ENCODE data around the gene CDHR5.

CDHR5 gene

DNA sequence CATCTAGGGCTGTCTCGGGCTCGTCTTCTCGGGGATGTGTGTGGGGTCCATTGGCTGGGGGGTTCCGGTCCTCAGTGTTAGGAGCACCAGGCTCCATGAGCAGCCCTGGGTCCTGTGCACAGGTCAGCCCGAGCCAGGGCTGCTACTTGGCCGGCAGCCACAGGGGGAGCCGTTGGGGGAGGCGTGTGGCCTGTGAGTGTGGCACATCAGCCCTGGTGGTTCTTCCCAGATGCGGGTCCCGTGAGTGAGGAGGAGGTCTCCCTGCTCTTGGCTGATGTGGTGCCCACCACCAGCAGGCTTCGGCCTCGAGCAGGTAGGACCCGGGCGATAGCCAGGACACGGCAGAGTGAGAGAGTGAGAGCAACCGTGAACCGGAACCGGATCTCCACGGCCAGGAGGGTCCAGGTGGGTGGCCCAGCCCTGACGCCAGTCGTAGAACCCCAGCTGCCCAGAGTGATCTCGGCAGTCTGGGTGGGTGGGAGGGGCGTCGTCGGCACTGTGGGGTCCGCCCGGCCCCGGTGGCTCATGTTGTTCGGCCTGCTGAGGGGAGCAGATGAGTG, 27.5 kb downstream of the CDHR5 start:
- Histone ChIP-seq H3K27ac (no peak overlapping the region), H3K4me3 (no peak overlapping the region)

DNA sequence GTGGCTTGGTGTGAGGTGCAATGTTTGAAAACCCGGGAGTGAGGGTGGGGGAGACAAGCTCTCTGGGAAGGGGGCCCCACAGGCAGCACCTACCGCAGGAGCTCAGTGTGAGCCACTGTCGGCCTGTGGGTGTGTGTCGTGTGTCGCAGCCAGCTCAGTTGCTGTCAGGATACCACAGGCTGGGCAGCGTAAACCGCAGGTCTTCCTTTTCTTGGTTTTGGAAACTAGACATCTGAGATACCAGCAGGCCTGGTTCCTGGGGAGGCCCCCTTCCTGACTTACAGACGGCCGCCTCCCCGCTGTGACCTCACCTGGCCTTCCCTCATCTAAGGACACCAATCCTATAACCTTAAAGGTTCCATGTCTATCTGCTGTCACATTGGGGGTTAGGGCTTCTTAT, 28.4 kb downstream of the CDHR5 start:
- H3K27ac ChIP-seq = no peak overlapping the region
- H3K4me3 ChIP-seq = no peak overlapping the region

DNA sequence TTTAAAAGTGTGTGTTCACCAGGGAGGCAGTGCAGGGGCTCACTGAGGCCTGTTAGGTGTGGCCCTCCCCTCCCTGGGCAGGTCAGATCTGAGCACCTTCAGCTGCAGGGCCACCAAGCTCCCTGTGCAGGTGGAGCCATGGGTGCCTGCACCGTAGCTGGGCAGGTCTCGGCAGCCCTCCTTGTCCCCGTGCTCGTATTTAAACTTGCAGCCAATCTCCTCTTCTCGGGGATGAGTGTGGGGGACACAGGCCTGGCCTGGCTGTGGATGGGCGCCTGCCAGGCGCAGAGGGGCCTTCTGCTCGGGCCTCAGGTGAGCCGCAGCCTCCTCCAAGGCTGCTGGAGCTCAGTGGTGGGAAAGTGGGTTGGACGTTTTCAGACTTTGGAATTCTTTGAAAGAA, 29.4 kb downstream of the CDHR5 start:
- no peak overlapping the region for H3K27ac ChIP-seq
- no peak overlapping the region for H3K4me3 ChIP-seq

DNA sequence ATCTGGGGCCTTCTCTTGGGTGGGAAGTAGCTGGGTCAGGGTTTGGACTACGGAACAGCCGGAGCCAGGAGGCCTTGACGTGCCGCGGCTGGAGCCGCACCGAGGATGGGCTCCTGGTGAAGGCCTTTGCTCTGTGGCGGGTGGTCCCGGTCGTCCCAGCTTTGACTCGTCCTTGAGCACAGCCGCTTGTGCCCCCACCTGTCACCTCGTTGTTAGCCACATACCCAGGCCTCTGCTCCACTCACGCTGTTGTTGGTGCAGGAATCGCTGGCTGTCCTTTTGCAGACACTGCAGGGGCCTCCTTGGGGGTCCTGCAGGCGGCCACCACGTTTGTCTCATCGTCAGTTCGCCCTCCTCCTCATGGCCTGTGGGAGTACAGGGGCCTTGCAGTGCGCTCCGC, 31.4 kb downstream of the CDHR5 start:
- H3K4me3 ChIP-seq = no peak overlapping the region
- H3K27ac ChIP-seq = no peak overlapping the region

DNA sequence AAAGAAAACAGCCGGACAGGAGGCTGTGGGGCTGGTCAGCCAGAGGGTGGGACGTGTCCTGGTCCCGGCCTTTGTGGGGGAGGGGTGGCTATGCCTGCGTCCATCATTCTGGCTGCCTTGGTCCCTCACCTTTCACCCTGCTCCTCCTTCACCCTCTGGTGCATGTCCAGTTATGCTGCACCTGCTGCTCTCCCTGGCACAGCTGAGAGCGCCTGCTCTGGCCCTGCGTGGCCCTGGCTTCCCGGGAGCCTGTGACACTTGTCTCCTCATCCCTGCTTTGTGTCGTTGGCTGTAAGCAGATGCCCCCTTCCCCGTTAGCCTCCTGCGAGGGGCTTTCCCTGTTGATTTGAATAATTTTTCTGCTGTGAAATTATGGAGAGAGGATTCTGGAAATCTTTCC, 31.8 kb downstream of the CDHR5 start:
- Histone ChIP-seq H3K4me3 (no peak overlapping the region), H3K27ac (no peak overlapping the region)

DNA sequence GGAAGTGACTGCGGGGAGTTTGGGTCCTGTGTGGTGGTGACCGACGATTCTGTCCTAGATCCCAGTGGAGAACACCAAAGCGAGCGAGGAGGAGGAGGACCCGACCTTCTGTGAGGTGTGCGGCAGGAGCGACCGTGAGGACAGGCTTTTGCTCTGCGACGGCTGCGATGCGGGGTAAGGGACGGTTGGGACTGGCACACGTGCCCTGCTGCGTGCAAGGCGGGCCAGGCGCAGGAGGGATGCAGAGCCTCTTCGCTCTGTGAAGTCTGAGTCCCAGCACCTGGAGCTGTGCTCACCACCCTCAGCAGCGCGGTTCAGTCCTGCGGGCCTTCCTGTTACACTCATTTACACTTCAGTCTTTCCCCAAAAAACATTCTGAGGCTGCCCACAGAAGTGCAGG, 32.3 kb downstream of the CDHR5 start:
- Histone ChIP-seq H3K4me3 (no peak overlapping the region), H3K27ac (no peak overlapping the region)

DNA sequence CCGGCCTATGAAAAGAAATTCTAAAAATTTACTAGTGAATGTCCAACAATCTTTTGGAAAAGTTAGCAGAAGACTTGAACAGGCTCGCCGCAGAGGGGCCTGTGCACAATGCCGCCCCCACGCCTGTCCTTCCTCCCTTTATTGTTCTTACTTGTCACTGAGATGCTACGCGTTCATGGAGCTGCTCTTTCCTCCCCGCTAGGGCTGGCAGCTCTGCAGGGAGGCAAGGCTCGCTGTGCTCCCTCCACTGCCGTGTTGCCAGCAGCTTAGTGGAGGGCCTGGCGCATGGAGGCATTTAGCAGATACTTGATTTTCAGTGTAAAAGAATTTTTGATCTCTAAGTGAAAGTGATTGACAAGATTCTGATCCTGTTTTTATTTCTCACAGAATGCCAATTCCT, 33.8 kb downstream of the CDHR5 start:
- Histone ChIP-seq H3K4me3 (no peak overlapping the region), H3K27ac (no peak overlapping the region)

DNA sequence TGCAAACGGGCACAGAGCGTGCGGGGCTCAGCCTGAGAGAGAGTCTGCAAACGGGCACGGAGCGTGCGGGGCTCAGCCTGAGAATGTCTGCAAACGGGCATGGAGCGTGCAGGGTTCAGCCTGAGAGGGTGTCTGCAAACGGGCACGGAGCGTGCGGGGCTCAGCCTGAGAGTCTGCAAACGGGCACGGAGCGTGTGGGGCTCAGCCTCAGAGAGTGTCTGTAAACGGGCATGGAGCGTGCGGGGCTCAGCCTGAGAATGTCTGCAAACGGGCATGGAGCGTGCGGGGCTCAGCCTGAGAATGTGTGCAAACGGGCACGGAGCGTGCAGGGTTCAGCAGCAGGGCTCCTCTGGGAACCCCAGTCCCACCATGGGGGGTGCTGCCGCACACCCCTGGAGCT, 35.0 kb downstream of the CDHR5 start:
- Histone ChIP-seq H3K27ac (no peak overlapping the region), H3K4me3 (no peak overlapping the region)

DNA sequence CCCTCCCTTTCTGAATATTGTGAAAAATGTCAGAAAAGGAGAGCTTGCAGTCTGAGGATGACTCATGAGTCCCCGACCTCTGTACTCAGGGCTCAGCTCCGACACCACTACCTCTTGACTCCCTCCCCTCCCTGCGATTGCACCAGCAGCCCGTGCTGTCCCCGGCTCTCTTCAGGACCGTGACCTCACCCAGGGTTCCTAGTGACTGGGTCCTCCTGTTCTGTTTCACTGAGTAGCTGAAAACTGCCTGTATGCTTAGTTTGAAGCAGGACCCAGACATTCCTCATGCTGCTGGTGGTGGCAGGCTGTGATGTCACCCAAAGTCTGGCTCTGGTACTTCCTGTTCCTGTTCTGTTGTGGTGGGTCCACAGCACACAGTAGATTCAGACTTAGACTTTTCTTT, 36.8 kb downstream of the CDHR5 start:
- Histone ChIP-seq H3K4me3 (no peak overlapping the region), H3K27ac (peak overlapping the region in 9 of 21 experiments; percentile 11 to 70 (median 49))

DNA sequence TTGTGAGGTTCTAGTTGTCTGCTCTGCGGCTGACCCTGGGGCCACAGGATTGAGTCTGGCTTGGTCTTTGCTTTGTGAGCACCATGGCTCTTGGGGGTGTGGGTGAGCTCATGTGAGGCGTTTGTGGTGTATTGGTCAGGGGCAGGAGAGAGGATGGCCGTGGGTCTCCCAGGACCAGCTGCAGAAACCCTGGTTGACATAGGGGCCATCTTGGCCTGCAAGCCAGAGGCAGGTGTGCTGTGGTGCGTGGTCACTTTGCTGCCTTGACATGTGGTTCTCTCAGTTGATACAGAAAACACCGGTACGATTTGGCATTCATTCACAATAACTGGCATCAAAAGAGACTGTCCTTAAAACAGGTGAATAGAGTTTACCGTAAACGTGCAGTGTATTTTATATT, 37.2 kb downstream of the CDHR5 start:
- peak overlapping the region in 8 of 21 experiments; percentile 30 to 70 (median 52) for H3K27ac ChIP-seq

DNA sequence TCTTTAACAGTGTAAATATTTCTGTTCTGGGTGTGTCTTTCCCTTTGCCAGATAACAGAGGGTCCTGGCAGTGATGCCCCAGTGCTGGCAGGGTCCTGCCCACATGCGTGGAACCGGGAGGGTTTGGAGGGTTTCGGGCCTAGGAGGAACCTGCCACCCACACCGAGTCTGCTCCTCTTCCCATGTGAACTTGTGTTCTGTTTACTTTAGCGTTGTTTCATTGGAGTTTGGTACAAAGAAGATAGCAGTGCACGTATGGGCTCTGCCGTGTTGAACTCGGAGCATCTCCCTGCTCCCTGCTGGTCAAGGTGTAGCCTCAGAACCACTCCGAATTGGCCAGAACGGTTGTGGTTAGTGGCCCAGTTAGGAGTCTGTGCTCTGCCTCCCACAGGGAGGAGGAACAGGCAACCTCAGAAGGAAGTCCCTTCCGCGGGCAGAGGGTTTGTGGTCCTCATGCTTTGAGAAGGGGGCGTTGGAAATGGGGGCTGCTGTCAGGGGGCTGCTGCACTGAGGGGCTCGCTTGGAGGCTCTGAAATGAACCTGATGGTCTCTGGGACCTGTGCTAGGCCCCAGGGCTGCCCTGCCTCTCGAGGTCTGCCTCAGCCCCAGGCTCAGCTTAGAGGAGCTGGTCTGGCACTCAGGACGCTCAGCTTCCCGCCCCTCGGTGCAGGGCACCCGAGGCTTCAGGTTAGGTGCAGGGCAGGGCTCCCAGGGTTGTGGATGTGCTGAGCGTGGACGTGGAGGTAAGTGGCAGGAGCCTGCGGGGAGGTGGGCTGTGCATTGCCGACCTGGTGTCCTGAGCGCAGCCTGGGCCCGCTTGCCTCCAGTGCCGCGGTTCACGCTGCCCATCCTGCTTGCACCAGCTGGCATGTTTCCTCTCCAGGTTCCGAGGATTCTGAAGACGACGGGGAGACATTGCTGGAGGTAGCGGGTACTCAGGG, 38.1 kb downstream of the CDHR5 start:
- H3K27ac ChIP-seq = peak overlapping the region in 2 of 21 experiments; percentile 37 to 70
- H3K4me3 ChIP-seq = no peak overlapping the region

More for the DNA sequence above, 37.2 kb downstream of the CDHR5 start:
- H3K4me3 ChIP-seq = no peak overlapping the region

DNA sequence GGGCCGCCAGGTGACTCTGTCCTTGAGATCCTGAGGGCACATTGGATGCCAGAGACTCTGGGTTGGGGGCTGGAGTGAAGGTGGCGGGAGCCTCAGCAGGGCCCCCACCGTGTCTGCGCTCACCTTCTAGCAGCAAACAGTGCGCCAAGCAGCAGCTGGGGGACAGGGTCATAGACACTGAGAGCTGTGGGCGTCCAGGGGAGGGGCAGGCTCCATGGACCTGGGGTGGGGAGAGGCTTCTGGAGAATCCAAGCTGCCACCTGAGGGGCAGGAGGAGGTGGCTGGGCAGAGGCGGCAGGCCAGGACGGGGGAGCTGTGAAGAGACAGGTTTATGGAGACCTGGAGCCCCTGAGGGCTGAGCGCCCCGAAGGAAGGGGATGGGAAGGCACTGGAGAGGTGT, 40.5 kb downstream of the CDHR5 start:
- no peak overlapping the region for H3K4me3 ChIP-seq
- no peak overlapping the region for H3K27ac ChIP-seq

DNA sequence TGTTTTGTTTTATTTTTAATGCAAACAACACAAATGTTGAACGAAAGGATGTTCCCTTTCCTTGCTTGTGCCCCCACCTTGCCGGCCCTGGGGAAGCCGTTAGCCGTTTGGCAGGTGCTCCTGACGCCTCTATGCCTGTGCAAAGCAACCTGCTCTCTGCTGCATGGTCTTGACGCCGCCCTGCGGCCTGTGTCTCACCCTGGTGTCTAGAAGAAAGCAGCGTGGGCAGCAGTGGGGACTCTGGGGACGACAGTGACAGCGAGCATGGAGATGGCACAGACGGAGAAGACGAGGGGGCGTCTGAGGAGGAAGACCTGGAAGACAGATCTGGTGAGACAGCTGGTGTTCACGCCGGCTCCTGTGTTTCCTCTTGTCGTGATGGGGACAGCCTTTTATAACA, 43.0 kb downstream of the CDHR5 start:
- no peak overlapping the region for H3K27ac ChIP-seq

DNA sequence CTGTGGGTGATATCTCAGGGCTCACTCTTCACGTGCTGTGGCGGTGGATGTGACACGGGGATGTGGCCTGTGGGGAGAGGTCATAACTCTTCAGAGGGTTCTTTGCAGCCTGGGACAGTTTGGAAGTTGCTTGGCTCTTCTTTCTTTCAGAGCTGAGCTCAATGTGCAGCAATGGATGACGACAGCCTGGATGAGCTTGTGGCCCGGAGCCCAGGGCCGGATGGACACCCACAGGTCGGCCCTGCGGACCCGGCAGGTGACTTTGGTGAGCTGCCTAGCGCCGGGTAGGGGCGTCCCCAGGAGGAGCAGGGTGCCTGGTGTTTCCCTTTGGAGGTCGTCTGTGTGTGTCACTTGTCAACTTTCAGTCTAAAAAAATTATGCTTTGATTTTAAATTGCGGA, 43.4 kb downstream of the CDHR5 start:
- Histone ChIP-seq H3K27ac (no peak overlapping the region), H3K4me3 (no peak overlapping the region)

More for the DNA sequence above, 43.0 kb downstream of the CDHR5 start:
- H3K4me3 ChIP-seq = no peak overlapping the region

DNA sequence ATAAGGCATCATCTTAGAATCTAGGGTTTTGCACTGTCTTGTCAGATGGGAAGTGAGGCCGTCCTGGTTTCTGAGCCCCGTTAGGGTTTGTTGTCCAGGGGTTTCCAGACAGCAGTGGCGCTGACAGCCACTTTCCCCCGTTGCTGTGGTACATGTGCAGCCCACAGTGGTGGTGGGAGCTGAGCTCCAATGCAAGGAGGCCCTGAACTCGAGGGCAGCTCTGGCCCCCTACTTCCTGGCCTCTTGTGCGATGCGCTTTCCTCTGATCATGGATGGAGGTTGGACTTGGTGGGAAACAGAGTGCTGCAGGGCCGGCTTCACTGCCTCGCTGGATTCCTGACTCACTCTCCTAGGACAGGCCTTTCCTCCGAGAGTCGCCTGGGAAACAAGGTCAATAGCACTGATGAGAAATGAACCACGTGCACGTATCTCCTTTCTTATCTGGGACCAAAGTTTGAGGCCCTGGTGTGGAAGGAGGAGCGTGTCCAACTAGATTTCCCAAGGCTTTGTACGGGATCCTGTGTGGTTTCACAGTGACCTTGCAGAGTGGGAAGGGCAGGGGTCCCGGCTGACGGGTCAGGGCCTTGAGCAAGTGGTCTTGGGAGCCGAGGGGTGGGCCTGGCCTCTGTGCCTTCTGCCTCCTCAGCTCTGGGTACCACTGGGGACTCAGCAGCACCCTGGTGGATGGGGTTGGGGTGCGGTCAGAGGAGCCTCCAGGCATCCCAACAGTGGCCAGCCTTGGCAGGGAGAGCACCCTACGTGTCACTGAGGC, 44.7 kb downstream of the CDHR5 start:
- H3K4me3 ChIP-seq = no peak overlapping the region
- peak overlapping the region in 1 of 21 experiments; percentile 20 for H3K27ac ChIP-seq

DNA sequence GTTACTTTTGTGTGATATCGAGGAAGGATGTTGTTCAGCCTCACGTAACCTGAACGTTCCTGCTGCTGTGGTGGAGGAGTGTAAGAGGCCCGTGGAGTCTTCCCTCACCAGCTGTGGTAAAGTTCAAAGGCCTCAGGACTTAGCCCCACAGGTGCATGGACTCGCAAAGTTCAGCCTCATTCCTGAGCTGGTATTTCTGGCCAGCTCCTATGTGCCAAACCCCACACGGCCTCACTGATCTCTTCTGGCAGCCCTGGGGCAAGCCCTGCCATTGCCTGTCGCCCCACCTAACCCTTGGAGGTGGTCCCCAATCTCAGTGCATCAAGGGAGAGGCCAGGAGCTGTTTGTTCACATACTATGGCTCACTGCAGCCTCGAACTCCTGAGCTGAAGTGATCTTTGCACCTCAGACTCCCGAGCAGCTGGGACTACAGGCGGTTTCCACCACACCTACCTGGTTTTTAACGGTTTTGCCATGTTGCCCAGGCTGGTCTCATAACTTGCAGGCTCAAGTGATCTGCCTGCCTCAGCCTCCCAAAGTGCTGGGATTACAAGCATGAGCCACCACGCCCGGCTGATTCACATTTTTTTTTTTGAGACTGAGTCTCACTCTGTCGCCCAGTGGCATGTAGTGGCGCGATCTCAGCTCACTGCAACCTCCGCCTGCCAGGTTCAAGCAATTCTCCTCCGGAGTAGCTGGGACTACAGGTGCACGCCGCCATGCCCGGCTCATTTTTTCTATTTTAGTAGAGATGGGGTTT, 46.3 kb downstream of the CDHR5 start:
- H3K4me3 ChIP-seq = peak overlapping the region in 2 of 7 experiments; percentile 73 to 92
- peak overlapping the region in 5 of 21 experiments; percentile 3 to 96 (median 47) for H3K27ac ChIP-seq

DNA sequence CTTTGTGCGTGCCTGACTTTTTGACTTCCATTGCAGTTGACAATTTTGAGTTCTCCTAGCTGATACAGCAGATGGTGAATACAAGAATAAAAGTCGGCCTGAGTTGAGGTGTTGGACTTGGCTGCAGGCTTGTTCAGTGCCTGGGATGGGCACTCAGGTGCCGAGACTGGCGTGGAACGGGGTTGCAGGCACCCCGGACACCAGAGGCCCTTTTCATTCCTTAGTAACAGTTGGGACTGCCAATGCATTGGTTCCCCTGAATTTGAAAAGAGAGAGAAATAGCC, 47.2 kb downstream of the CDHR5 start:
- Histone ChIP-seq H3K27ac (peak overlapping the region in 16 of 21 experiments; percentile 86 to 99 (median 96)), H3K4me3 (peak overlapping the region; percentile 56 to 92 (median 74))

DNA sequence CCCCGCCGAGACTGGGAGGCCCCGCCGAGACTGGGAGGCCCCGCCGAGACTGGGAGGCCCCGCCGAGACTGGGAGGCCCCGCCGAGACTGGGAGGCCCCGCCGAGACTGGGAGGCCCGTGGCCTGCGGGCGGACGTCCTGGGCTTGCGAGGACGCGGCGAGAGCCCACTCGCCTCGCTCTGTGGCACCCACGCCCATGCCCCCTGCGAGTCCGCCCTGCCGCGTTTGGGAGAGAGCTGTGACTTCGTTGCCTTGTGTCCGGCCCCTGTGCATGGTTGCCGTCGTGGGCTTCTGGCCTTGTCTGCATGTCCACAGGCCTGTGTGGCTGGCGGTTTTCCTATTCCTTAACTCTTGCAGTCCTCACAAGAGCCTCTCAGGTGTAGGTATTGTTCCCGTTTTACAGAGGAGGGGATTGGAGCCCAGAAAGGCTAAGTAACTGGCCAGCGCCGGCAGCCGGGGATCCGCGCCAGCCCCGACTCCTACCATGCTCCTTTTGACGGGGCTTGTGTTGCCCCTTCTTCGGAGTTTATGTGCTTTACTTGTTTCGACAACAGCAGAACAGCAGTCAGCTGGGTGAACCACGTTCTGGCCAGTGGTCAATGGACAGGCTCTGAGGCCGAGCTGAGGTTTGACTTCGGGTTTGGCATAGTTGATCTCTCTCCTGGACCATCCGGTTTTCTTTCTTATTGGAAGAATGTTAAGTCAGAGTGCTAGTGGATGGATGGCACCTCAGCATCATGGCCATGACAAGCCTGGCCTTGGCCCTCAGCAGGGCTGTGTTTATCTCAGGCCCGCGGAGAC, 47.7 kb downstream of the CDHR5 start:
- H3K27ac ChIP-seq = peak overlapping the region in 20 of 21 experiments; percentile 12 to 99 (median 96)

More for the DNA sequence above, 47.7 kb downstream of the CDHR5 start:
- H3K4me3 ChIP-seq = peak overlapping the region; percentile 56 to 92 (median 74)
